DND-41 (cell line): ENCODE results near the gene SF3B3.
"Not testable (repeated sequence)": the region's sequence is repeated elsewhere in the genome, so short reads cannot be mapped to it uniquely, and the experiment has no call there.

Experiments used
- ATAC-seq: fragments of 200-7000 bp; cut with Tn5 transposase; 3 replicates; pipeline ENCODE4 v1.9.1; 2021; ENCODE audit warnings: low read depth; ENCODE audit not compliant: insufficient read depth
- DNase-seq: peaks from one replicate; pipeline ENCODE4 v3.0.0-alpha.2; 2020
- H2AFZ ChIP-seq: 2 replicates; pipeline ENCODE4 v1.6.0; 2012; ENCODE audit warnings: low read depth, low read length
- H3K27ac ChIP-seq: 2 replicates; pipeline ENCODE4 v1.5.1; 2012; ENCODE audit warnings: low read length, inconsistent platforms
- H3K27me3 ChIP-seq: fragments of 200-600 bp; sonication (generic); 2 replicates; pipeline ENCODE4 v1.6.0; 2012; ENCODE audit warnings: low read length, mild to moderate bottlenecking, inconsistent platforms; ENCODE audit not compliant: insufficient read depth, poor library complexity
- H3K36me3 ChIP-seq: 2 replicates; pipeline ENCODE4 v1.5.1; 2012; ENCODE audit warnings: low read length, inconsistent platforms; ENCODE audit not compliant: insufficient read depth
- H3K4me1 ChIP-seq: 2 replicates; pipeline ENCODE4 v1.5.1; 2012; ENCODE audit warnings: mild to moderate bottlenecking, low read length; ENCODE audit not compliant: insufficient read depth
- H3K4me2 ChIP-seq: 2 replicates; pipeline ENCODE4 v1.6.0; 2012; ENCODE audit warnings: mild to moderate bottlenecking, moderate library complexity, low read length, inconsistent platforms; ENCODE audit not compliant: insufficient read depth
- H3K4me3 ChIP-seq, 2 experiments: fragments of 200-600 bp in 1 of 2; shearing (Covaris generic) in 1 of 2; 2 replicates each; pipeline ENCODE4 v1.5.1; 2012 to 2016; ENCODE audit warnings: inconsistent platforms in 2 of 2, low read length in 2 of 2, mild to moderate bottlenecking in 2 of 2, low read depth in 1 of 2, moderate library complexity in 1 of 2
- H3K79me2 ChIP-seq: 2 replicates; pipeline ENCODE4 v1.6.0; 2012; ENCODE audit warnings: low read length, inconsistent platforms; ENCODE audit not compliant: insufficient read depth
- H3K9ac ChIP-seq: 2 replicates; pipeline ENCODE4 v1.6.0; 2012; ENCODE audit warnings: low read depth, mild to moderate bottlenecking, inconsistent platforms, low read length, moderate library complexity
- H3K9me3 ChIP-seq: 2 replicates; pipeline ENCODE4 v1.5.1; 2012; ENCODE audit warnings: low read length, moderate library complexity, mild to moderate bottlenecking, inconsistent platforms; ENCODE audit not compliant: insufficient read depth, severe bottlenecking
- H4K20me1 ChIP-seq: 2 replicates; pipeline ENCODE4 v1.6.0; 2012; ENCODE audit warnings: low read length; ENCODE audit not compliant: insufficient read depth
- EZH2 ChIP-seq: IDR thresholded peaks from 3 replicates; pipeline ENCODE4 v1.6.1; 2012; ENCODE audit warnings: borderline replicate concordance, low read depth, mild to moderate bottlenecking, moderate library complexity, low read length, inconsistent platforms; ENCODE audit not compliant: severe bottlenecking
- TF ChIP-seq, protein P1 (sequence below): IDR thresholded peaks from 2 replicates; pipeline ENCODE4 v1.5.1; 2012; ENCODE audit warnings: borderline replicate concordance, low read length, moderate library complexity, mild to moderate bottlenecking; ENCODE audit not compliant: poor library complexity, severe bottlenecking; ENCODE audit errors: extremely low read depth

SF3B3 gene

DNA sequence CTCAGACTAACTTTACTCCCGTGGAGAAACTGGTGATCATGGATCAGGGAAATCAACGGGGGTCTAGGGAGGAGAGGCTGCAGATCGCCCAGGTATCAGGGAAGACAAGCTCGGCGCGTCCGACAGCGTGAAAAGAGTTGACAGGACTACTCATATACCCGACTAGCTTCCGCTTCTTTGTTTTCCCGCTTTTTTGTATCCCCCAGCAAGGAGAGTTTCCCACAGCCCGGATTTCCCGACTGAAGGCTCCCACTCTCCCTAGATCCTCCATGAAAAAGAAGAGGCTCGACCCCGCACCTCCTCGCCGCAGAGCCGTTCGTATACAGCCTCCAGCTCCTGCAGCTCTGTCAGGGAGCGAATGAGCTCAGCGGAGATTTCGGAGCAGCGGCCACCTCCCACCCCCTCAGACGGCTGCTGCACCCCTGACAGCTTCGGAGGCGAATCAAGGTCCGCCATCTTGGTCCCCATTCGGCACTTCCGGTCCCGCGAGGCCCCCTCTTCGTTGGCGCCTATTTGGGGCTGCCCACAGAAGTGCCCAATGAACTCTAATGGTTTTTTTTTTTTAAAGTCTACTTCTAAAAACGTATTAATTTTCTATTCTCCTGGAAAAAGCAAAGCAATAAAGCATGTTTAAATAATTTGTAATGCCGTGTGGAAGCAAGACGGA, 407 bp upstream of the SF3B3 start, which contains the start of gene COG4:
Gene COG4, minus strand, starts transcription at position 479 of the 667 bp plus-strand sequence. Its CDS starts 11 bp downstream, at position 468.
- DNase-seq = peak; percentile 91
- H3K4me2 ChIP-seq = peak within 1 kb of the TSS; percentile 83
- peaks cover 39% of the 10 kb centered on the region for H3K36me3 ChIP-seq
- peak within 1 kb of the TSS; percentile 97 for H3K27ac ChIP-seq
- peaks cover 76% of the 10 kb centered on the region for H3K79me2 ChIP-seq
- ATAC-seq = peak; percentile 72
- H2AFZ ChIP-seq = peak within 1 kb of the TSS; percentile 94
- no peaks in the 10 kb centered on the region for H3K9me3 ChIP-seq
- TF ChIP-seq, protein P1, sequence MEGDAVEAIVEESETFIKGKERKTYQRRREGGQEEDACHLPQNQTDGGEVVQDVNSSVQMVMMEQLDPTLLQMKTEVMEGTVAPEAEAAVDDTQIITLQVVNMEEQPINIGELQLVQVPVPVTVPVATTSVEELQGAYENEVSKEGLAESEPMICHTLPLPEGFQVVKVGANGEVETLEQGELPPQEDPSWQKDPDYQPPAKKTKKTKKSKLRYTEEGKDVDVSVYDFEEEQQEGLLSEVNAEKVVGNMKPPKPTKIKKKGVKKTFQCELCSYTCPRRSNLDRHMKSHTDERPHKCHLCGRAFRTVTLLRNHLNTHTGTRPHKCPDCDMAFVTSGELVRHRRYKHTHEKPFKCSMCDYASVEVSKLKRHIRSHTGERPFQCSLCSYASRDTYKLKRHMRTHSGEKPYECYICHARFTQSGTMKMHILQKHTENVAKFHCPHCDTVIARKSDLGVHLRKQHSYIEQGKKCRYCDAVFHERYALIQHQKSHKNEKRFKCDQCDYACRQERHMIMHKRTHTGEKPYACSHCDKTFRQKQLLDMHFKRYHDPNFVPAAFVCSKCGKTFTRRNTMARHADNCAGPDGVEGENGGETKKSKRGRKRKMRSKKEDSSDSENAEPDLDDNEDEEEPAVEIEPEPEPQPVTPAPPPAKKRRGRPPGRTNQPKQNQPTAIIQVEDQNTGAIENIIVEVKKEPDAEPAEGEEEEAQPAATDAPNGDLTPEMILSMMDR = no peak
- no peak for TF ChIP-seq EZH2
- peak within 1 kb of the TSS; percentile 69 to 71 for H3K4me3 ChIP-seq
- H3K9ac ChIP-seq = peak within 1 kb of the TSS; percentile 88
- H3K27me3 ChIP-seq = no peaks in the 10 kb centered on the region
- peaks cover 21% of the 10 kb centered on the region for H4K20me1 ChIP-seq
- H3K4me1 ChIP-seq = peaks cover 57% of the 10 kb centered on the region

DNA sequence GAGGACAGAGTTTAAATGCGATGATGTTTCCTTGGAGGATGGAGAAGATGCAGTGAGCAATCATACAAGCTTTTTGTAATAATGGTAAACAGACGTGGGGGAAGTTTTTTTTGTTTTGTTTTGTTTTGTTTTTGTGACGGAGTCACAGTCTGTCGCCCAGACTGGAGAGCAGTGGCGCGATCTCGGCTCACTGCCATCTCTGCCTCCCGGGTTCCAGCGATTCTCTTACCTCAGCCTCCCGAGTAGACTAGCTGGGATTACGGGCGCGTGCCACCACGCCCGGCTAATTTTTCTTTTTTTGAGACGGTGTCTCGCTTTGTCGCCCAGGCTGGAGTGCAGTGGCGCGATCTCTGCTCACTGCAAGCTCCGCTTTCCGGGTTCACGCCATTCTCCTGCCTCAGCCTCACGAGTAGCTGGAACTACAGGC, 796 bp downstream of the SF3B3 start:
- H3K27me3 ChIP-seq, H3K9me3 ChIP-seq: not testable (repeated sequence)
- Histone ChIP-seq H3K36me3 (peaks cover 49% of the 10 kb centered on the region), H3K4me3 (peak overlapping the region; percentile 69 to 71), H4K20me1 (peaks cover 33% of the 10 kb centered on the region), H3K9ac (peak overlapping the region; percentile 88), H2AFZ (peak overlapping the region; percentile 94), H3K79me2 (peaks cover 88% of the 10 kb centered on the region), H3K4me1 (peaks cover 69% of the 10 kb centered on the region), H3K27ac (peak overlapping the region; percentile 97), H3K4me2 (peak overlapping the region; percentile 83)
- DNase-seq (peak; percentile 46), ATAC-seq (peak; percentile 19; the same call in 2 of the 3 replicates)

DNA sequence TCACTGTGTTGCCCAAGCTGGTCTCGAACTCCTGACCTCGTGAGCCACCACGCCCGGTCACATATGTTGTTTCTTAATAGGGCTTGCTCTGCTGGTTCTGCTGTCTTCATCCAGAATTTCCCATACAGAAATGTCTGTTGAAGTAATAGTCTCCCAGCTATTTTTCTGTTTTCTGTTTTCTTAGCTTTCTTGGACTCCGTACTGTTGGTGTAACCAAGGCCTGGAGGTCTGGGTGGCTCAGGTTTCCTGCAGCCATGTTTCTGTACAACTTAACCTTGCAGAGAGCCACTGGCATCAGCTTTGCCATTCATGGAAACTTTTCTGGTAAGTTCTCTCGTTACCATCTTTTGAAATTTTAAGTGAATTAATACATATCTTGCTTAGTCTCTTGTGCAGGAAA, 2.8 kb downstream of the SF3B3 start:
- peaks cover 52% of the 10 kb centered on the region for H4K20me1 ChIP-seq
- peaks cover 96% of the 10 kb centered on the region for H3K79me2 ChIP-seq
- H3K36me3 ChIP-seq = peaks cover 64% of the 10 kb centered on the region
- peaks cover 62% of the 10 kb centered on the region for H3K4me1 ChIP-seq
- H3K27ac ChIP-seq = peak overlapping the region; percentile 50
- ATAC-seq = no peak
- H3K9me3 ChIP-seq = no peaks in the 10 kb centered on the region
- TF ChIP-seq, protein P1 = no peak
- no peak for TF ChIP-seq EZH2
- peak overlapping the region; percentile 3 to 48; a peak in 3 of 4 replicates for H3K4me3 ChIP-seq
- H3K9ac ChIP-seq = peak overlapping the region; percentile 41
- H2AFZ ChIP-seq = no peak overlapping the region
- DNase-seq = no peak
- H3K27me3 ChIP-seq = no peaks in the 10 kb centered on the region
- H3K4me2 ChIP-seq = peak overlapping the region; percentile 83

DNA sequence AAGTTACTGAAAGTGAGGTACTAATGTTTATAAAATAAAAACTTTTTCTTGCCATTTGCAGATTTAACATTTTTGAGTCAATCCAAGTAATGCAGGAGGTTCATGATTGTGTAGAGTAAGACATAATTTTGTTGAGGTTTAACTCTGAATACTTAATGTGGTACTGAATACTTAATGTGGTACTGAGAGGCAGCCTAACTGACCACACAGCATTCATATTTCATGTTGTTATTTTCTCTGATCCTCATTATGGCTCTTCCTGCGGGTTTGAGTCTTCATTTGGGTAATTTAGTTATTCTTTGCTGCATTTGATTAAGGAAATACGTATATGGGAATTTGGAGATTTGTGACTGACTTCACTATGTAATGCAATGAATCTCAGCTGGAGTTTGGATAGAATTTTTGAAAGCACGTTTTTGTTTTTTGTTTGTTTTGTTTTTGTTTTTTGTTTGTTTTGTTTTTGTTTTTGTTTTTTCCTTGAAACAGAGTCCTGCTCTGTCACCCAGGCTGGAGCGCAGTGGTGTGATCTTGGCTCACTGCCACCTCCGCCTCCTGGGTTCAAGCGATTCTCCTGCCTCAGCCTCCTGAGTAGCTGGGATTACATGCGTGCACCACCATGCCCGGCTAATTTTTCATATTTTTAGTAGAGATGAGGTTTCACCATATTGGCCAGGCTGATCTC, 3.8 kb downstream of the SF3B3 start:
- Histone ChIP-seq H3K36me3 (peaks cover 74% of the 10 kb centered on the region), H4K20me1 (peaks cover 62% of the 10 kb centered on the region)

More for the DNA sequence above, 3.8 kb downstream of the SF3B3 start:
- TF ChIP-seq, protein P1 = no peak
- no peak for TF ChIP-seq EZH2
- no peaks in the 10 kb centered on the region for H3K27me3 ChIP-seq
- 0 out of 2 replicates have a peak overlapping the region, but pooled peaks have one; percentile 41 for H3K9ac ChIP-seq
- H3K4me3 ChIP-seq = peak overlapping the region in 1 of 2 experiments; percentile 48; a peak in 1 of 4 replicates
- H3K27ac ChIP-seq = no peak overlapping the region
- ATAC-seq = no peak
- DNase-seq = no peak
- no peak overlapping the region for H2AFZ ChIP-seq
- peak overlapping the region; percentile 83 for H3K4me2 ChIP-seq
- H3K9me3 ChIP-seq = no peaks in the 10 kb centered on the region
- H3K79me2 ChIP-seq = peaks cover 96% of the 10 kb centered on the region
- H3K4me1 ChIP-seq = peaks cover 54% of the 10 kb centered on the region
